Activated CD4-positive, CD25-positive, alpha-beta regulatory T cell treated with anti-CD3 and anti-CD28 coated beads, Interleukin-2, amount 50 U/mL, for 72 hours (primary cell): ENCODE results near the gene ODF2.
A peak's percentile ranks its signal among the peaks of the same experiment; 100 is the strongest.
"Not testable (repeated sequence)": the region's sequence is repeated elsewhere in the genome, so short reads cannot be mapped to it uniquely, and the experiment has no call there.

Experiments
- DNase-seq: peaks from one replicate; pipeline ENCODE4 v3.0.0; 2021

ODF2 gene

GRCh38 chr9:128455849-128456612 lies at the start of gene ODF2:
Gene ODF2 (plus strand): TSS chr9:128456006. CDS start chr9:128456092, 86 bp downstream.
- peak; percentile 99 for DNase-seq

- no peak for DNase-seq
Measured at GRCh38 chr9:128406848-128407391, 48.9 kb upstream of the ODF2 start.

GRCh38 chr9:128408963-128409431 lies 46.8 kb upstream of the ODF2 start:
- no peak for DNase-seq

- no peak for DNase-seq
Measured at GRCh38 chr9:128409450-128409849, 46.4 kb upstream of the ODF2 start.

GRCh38 chr9:128409978-128410377 lies 45.8 kb upstream of the ODF2 start:
- DNase-seq: no peak

- DNase-seq: no peak
Measured at GRCh38 chr9:128411364-128412119, 44.3 kb upstream of the ODF2 start.

- DNase-seq: peak; percentile 57
Measured at GRCh38 chr9:128412120-128412790, 43.6 kb upstream of the ODF2 start.

- not testable (repeated sequence) for DNase-seq
Measured at GRCh38 chr9:128413728-128414127, 42.1 kb upstream of the ODF2 start.

- DNase-seq: no peak
Measured at GRCh38 chr9:128414461-128414860, 41.3 kb upstream of the ODF2 start.

GRCh38 chr9:128415281-128415680 lies 40.5 kb upstream of the ODF2 start:
- DNase-seq: no peak

GRCh38 chr9:128416014-128416413 lies 39.8 kb upstream of the ODF2 start:
- no peak for DNase-seq

GRCh38 chr9:128416432-128417019 lies 39.3 kb upstream of the ODF2 start:
- DNase-seq: no peak

GRCh38 chr9:128419061-128419925 lies 36.5 kb upstream of the ODF2 start:
- no peak for DNase-seq

GRCh38 chr9:128420060-128420650 lies 35.7 kb upstream of the ODF2 start:
- DNase-seq: peak; percentile 76

GRCh38 chr9:128420651-128421481 lies 34.9 kb upstream of the ODF2 start, which contains the start of gene CERCAM:
Gene CERCAM (plus strand): TSS chr9:128420857. CDS start chr9:128420878, 21 bp downstream.
- DNase-seq: peak; percentile 51

GRCh38 chr9:128421482-128421996 lies 34.3 kb upstream of the ODF2 start:
- DNase-seq: no peak

- not testable (repeated sequence) for DNase-seq
Measured at GRCh38 chr9:128422022-128422782, 33.6 kb upstream of the ODF2 start.

GRCh38 chr9:128422783-128423150 lies 33.0 kb upstream of the ODF2 start:
- no peak for DNase-seq

- not testable (repeated sequence) for DNase-seq
Measured at GRCh38 chr9:128423356-128423755, 32.5 kb upstream of the ODF2 start.
